Neural cell (in vitro differentiated cells): ENCODE data around the gene TRMT1.

Experiments used
- CTCF ChIP-seq: fragments of 450-650 bp; IDR thresholded peaks from 2 replicates; pipeline ENCODE4 v1.5.1; 2014; ENCODE audit warnings: antibody characterized with exemption, mild to moderate bottlenecking, moderate library complexity; ENCODE audit not compliant: poor library complexity, severe bottlenecking
- EZH2 ChIP-seq: fragments of 200-600, 300-800 bp; shearing (Covaris generic), sonication (generic); IDR thresholded peaks from 2 replicates; pipeline ENCODE4 v1.6.1; 2014; ENCODE audit warnings: antibody characterized with exemption, low read length, borderline replicate concordance, mild to moderate bottlenecking; ENCODE audit not compliant: insufficient read depth, poor library complexity, severe bottlenecking

DNA sequence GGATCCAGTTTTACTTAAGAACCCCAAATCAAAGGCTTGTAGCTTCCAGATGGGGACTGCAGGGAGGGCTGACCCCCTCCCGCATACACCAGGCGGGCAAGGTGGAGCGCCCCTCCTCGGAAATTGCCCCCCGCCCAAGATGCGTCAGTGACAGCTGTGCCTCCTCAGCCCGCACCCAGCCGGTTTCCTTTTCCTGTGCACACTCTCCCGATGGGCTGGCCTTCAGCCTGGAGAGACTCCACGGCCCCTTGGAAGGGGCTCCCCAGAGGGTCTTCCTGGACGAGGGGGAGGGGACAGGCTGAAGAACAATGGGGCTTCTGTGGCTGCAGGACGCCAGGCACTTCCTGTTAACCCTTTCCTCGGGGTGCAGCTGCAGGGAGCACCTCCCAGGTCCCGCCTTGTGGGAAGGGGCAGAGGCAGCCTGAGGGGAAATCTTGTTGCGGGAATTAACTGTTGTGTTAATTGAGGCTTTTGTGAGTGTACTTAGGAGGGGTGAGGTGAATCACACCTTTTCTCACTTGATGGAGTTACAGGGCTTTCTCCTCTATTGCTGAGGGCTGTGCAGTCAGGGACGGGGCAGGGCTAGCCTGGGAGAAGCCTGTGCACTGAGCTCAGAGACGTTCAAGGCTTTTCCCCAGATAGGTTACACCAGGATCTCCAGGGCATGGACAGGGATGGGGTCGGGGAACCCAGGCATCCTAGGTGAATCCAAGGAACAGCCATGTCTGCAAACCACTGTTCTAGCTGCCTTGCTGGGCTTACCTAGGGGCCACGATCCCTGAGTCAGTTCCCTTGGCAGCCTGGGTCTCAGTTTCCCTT lies 48.0 kb upstream of the TRMT1 start:
- TF ChIP-seq CTCF (no peak), EZH2 (no peak)
